Measurements from ENCODE around the gene EPS8L1. TPM values are rescaled to one million over a fixed set of nuclear protein-coding genes. Genes with fewer than 3 reads are reported as not detected.
A peak's percentile ranks its signal among the peaks of the same experiment; 100 is the strongest.
"Not testable (repeated sequence)": the region's sequence is repeated elsewhere in the genome, so short reads cannot be mapped to it uniquely, and the experiment has no call there.

The EPS8L1 gene
- total RNA-seq: 17.3 and 33.8 TPM in 2 replicates

DNA sequence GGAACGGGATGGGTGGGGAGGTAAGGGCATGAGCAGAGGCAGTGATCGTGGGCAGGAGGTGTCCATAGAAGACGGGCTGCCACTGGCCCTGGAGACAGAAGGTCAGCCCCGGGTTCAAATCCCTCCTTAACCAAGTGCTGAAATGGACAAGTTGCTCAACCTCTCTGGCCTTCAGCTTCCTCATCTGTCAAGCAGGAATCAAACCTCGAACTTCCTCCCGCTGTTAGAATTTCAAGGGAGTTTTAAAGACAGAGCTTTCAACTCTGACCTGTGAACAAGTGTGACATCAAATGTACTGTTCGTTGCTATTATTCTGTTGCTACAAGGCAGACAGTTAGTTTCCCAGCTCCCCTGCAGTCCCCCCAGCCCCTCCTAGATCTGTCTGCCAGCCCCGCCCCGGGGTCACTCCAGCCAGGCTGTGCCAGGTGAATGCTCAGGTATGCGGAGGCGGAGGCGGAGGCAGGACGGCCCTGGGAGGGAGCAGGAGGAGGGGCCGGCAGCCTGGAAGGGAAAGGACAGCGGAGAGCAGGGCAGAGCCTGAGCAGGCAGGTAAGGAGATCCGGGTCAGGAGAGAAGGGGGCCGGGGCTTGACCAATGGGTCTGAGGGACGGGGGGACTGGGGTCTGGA is at the start of gene EPS8L1:
EPS8L1 (plus strand) TSS at position 499 of the 628 bp plus-strand sequence. CDS start 576 bp downstream, outside the sequence.
- DNase-seq (ENCODE audit: low read depth): no peak
- peak within 1 kb of the TSS; percentile 37 for H3K4me3 ChIP-seq (ENCODE audit: low read depth, low read length)

DNA sequence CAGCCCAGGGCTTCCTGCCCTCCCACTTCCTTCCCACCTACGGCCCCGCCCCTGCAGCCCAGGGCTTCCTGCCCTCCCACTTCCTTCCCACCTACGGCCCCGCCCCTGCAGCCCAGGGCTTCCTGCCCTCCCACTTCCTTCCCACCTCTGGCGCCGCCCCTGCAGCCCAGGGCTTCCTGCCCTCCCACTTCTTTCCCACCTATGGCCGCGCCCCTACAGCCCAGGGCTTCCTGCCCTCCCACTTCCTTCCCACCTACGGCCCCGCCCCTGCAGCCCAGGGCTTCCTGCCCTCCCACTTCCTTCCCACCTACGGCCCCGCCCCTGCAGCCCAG is 48.6 kb upstream of the EPS8L1 start:
- H3K4me3 ChIP-seq (ENCODE audit: low read depth, low read length); DNase-seq (ENCODE audit: low read depth): not testable (repeated sequence)

More for the DNA sequence above, at the start of gene EPS8L1:
- TF ChIP-seq, protein P1, sequence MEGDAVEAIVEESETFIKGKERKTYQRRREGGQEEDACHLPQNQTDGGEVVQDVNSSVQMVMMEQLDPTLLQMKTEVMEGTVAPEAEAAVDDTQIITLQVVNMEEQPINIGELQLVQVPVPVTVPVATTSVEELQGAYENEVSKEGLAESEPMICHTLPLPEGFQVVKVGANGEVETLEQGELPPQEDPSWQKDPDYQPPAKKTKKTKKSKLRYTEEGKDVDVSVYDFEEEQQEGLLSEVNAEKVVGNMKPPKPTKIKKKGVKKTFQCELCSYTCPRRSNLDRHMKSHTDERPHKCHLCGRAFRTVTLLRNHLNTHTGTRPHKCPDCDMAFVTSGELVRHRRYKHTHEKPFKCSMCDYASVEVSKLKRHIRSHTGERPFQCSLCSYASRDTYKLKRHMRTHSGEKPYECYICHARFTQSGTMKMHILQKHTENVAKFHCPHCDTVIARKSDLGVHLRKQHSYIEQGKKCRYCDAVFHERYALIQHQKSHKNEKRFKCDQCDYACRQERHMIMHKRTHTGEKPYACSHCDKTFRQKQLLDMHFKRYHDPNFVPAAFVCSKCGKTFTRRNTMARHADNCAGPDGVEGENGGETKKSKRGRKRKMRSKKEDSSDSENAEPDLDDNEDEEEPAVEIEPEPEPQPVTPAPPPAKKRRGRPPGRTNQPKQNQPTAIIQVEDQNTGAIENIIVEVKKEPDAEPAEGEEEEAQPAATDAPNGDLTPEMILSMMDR (conservative IDR thresholded peaks at IDR 0.05; ENCODE audit: low read depth, low read length): no peak

DNA sequence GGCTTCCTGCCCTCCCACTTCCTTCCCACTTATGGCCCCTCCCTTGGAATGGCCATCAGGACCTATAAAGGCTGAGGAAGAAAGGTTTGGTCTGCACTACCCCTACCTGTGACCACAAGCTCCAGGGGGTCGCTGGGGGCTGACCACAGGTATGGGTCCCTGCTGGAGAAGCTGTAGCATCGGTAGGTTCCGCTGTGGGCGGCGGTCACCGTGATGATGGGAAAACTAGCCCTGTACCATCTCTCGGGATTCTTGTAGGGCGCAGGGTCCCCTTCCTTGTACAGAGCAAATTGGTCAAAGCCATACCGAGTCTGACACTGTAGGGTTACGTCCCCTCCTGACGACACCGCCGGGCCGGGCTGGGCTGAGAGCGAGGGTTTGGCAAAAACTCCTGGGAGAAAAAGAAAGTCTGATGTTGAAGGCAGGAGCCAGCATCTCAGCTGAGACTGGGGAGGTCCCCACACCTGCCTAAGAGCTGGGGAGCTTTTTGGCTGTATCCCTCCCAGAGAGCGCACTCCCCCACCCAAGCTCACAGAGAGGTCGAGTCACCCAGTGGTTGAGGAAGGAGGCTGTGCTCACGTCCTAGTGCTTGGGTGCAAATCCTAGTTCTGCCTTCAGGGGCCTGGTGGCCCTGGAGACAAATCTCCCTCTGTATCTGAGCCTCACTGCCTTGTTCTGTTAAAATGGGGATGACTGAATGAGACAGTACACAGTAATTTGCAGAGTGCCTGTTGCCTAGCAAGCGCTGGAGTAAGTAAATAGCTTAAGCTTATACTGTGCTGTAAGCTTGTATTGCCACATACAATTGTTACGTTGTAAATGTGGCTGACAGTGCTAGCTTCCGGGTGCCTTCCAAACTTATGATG is 48.0 kb upstream of the EPS8L1 start:
- no peak overlapping the region for H3K4me3 ChIP-seq (ENCODE audit: low read depth, low read length)
- DNase-seq (ENCODE audit: low read depth): no peak
- TF ChIP-seq, protein P1 (conservative IDR thresholded peaks at IDR 0.05; ENCODE audit: low read depth, low read length): no peak

DNA sequence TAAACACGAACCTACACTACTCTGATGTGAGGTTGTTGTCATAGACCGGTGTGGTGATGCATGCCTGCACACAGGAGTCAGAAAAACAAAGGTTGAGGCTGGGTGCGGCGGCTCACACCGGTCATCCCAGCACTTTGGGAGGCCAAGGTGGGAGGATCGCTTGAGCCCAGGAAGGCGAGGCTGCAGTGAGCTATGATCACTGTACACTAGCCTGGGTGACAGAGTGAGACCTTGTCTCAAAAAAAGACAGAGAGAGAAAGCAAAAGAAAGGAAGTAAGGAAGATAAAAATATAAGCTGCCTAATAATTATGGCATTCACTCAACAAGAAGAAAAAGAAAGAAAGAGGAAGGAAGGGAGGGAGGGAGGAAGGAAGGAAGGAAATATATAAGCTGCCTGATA is 46.9 kb upstream of the EPS8L1 start:
- TF ChIP-seq, protein P1 (conservative IDR thresholded peaks at IDR 0.05; ENCODE audit: low read depth, low read length): no peak
- no peak overlapping the region for H3K4me3 ChIP-seq (ENCODE audit: low read depth, low read length)
- DNase-seq (ENCODE audit: low read depth): no peak

DNA sequence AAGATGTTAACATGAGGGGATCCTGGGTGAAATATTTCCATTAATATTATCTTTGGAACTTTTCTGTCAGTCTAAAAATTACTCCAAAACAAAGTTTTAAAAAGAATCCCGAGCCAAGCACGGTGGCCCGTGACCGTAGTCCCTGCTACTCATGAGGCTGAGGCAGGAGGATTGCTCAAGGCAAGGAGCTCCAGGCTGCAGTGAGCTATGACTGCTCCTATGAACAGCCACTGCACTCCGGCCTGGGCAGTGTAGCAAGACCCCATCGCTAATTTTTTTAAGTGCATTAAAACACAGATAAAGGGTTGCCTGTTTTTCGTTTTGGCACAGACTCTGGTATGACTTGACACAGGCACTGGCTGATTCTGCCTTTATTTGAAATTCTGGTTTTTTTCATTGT is 44.5 kb upstream of the EPS8L1 start:
- no peak overlapping the region for H3K4me3 ChIP-seq (ENCODE audit: low read depth, low read length)
- no peak for DNase-seq (ENCODE audit: low read depth)
- TF ChIP-seq, protein P1 (conservative IDR thresholded peaks at IDR 0.05; ENCODE audit: low read depth, low read length): no peak

DNA sequence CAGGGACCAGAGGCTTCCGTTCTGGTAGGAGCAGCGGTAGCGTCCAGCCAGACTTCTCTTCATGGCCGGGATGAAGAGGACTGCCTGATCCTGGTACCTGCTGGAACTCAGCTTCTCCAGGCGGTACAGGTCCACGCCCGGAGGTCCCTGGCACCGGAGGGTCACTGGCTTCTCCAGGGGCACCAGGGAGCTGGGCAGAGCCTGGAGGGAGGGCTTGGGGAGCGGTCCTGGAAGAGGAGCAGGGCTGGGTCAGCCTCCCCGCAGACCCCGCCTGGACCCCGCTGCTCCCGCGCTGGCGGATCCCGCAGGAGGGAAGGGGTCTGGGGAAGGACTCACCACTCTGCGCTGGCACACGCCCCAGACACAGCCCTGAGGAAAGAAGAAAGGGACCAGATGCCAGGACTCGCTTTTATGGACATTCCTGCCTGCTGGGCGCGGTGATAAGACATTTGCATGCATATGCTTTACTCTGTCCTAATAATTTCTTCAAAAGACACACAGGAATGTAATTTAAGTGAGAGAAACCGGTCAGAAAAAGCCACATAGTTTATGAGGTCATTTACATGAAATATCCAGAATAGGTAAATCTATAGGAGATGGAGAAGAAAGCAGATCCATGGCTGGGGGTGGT is 43.4 kb upstream of the EPS8L1 start:
- DNase-seq (ENCODE audit: low read depth): no peak
- no peak overlapping the region for H3K4me3 ChIP-seq (ENCODE audit: low read depth, low read length)
- TF ChIP-seq, protein P1 (conservative IDR thresholded peaks at IDR 0.05; ENCODE audit: low read depth, low read length): no peak

DNA sequence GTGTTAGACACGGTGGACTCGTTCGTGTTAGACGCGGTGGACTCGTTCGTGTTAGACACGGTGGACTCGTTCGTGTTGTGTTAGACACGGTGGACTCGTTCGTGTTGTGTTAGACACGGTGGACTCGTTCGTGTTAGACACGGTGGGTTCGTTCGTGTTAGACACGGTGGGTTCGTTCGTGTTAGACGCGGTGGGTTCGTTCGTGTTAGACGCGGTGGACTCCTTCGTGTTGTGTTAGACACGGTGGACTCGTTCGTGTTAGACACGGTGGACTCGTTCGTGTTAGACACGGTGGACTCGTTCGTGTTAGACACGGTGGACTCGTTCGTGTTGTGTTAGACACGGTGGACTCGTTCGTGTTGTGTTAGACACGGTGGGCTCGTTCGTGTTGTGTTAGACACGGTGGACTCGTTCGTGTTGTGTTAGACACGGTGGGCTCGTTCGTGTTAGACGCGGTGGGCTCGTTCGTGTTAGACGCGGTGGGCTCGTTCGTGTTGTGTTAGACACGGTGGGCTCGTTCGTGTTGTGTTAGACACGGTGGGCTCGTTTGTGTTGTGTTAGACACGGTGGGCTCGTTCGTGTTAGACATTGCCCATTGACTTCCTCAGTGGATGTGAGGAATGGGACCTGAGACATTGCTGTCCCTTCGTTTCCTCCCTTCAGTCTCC is 42.6 kb upstream of the EPS8L1 start:
- H3K4me3 ChIP-seq (ENCODE audit: low read depth, low read length); DNase-seq (ENCODE audit: low read depth): not testable (repeated sequence)
